ENCODE measurements around the gene DNMT1.

GRCh38 chr19:10139952-10140351 is 54.8 kb downstream of the DNMT1 start:
- no peak for TF ChIP-seq POLR2A (IDR thresholded peaks at IDR 0.05)
- no peak for TF ChIP-seq CTCF (IDR thresholded peaks at IDR 0.05)

Measured in suprapubic skin (tissue), 3 donors.